Measurements from ENCODE around the gene SCN3A.
A peak's percentile ranks its signal among the peaks of the same experiment; 100 is the strongest.

SCN3A gene

GRCh38 chr2:165240916-165241315 lies 37.1 kb upstream of the SCN3A start:
- no peak for DNase-seq
- TF ChIP-seq CTCF (IDR thresholded peaks at IDR 0.05; ENCODE audit: low read depth, low read length): no peak
- Histone ChIP-seq H3K27me3 (no peaks in the 10 kb centered on the region), H3K36me3 (no peaks in the 10 kb centered on the region), H3K9me3 (no peaks in the 10 kb centered on the region), H3K4me1 (no peaks in the 10 kb centered on the region), H3K4me3 (ENCODE audit: low read depth, low read length) (no peak overlapping the region)

DNA sequence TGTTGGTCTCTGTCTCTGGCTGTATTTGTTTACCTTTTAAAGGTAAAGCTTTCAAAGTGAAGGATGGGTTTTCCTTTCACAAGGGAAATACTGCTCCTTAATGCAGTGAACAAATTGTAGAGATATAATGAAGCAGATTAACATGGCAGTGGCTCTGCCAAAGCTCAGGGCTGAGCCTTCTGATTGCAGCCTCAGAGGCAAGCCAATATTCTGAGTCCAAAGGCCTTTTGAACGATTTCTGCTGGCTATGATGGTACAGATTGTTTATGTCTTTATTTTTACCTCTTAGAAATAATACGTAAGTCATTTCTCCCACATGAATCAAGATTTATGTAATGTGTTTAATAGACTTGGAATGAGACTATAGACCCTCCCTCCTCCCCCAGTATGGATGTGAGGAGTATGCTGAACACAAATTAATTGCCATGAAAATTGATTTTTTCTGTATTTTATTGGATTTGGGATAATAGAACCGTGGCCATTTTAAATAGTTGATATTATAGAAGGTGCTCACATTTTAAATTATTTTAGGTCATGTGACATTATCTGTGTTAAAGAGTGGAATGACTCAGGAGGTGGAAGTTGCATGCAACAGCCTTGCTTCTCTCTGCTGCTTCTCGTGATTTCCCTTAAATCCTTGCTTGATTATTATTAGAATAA lies 36.1 kb upstream of the SCN3A start:
- Histone ChIP-seq H3K4me3 (ENCODE audit: low read depth, low read length) (peak overlapping the region; percentile 48), H3K9me3 (no peaks in the 10 kb centered on the region), H3K36me3 (no peaks in the 10 kb centered on the region), H3K4me1 (no peaks in the 10 kb centered on the region), H3K27me3 (no peaks in the 10 kb centered on the region)
- peak; percentile 17 for DNase-seq
- no peak for TF ChIP-seq CTCF (IDR thresholded peaks at IDR 0.05; ENCODE audit: low read depth, low read length)

DNA sequence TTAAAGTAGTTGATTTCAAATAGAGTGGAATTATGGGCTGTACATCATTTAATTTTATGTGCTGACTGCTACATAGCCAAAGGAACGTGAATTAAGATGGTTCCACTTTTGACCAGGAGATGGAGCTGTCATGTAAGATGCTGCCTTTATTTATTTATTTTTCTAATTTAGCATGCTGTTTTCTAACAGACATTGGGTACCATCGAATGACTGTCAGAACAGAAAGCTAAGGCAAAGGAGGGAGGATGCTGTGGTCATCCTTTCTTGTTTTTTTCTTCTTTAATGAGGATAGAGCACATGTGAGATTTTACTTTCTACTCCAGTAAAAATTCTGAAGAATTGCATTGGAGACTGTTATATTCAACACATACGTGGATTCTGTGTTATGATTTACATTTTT lies 35.4 kb upstream of the SCN3A start, which contains the start of gene SCN2A:
TSS of gene SCN2A (plus strand) at position 185 of the 400 bp plus-strand sequence. CDS start 56,410 bp downstream, outside the sequence.
- Histone ChIP-seq H3K27me3 (no peaks in the 10 kb centered on the region), H3K9me3 (no peaks in the 10 kb centered on the region), H3K36me3 (no peaks in the 10 kb centered on the region), H3K4me3 (ENCODE audit: low read depth, low read length) (peak within 1 kb of the TSS; percentile 48), H3K4me1 (no peaks in the 10 kb centered on the region)
- TF ChIP-seq CTCF (IDR thresholded peaks at IDR 0.05; ENCODE audit: low read depth, low read length): peak; percentile 65
- DNase-seq: peak; percentile 15

DNA sequence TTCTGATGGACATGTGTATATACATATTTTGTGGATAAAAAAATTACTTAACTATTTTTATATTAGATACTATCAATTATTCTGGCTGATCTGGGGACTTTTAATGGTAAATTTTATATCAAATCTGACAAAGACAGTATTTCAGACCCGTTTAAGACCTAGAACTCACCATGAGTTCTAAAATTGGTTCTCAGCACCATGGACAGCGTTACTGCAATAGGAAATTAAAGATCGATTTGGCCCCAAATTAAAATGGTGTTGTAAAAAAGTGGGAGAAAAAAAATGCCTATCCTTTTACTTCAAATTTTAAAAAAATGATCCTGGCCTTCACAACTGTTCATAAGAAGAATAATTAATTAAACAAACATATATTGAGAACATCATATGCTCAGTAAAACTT lies 34.4 kb upstream of the SCN3A start:
- no peaks in the 10 kb centered on the region for H3K4me1 ChIP-seq
- no peaks in the 10 kb centered on the region for H3K27me3 ChIP-seq
- no peak for TF ChIP-seq CTCF (IDR thresholded peaks at IDR 0.05; ENCODE audit: low read depth, low read length)
- DNase-seq: no peak
- no peaks in the 10 kb centered on the region for H3K36me3 ChIP-seq
- H3K4me3 ChIP-seq (ENCODE audit: low read depth, low read length): no peak overlapping the region
- no peaks in the 10 kb centered on the region for H3K9me3 ChIP-seq

DNA sequence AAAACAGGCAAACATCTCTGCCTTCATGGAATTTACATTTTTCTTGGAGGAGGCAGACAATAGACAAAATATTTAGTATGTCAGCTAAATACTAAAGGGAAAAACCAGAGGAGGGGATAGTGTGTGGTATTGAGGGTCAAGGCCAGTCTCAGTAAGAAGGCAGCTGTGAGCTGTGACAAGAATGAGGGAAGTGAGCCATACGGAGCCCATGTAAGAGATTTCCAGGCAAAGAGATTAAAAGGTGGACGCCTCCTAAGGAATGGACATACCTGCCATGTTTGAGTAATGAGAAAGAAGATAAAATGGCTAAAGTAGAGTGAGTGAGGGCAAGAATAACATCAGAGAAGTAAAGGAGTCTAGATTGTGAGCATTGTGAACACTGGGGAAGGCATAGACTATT lies 33.2 kb upstream of the SCN3A start:
- Histone ChIP-seq H3K9me3 (no peaks in the 10 kb centered on the region), H3K4me1 (no peaks in the 10 kb centered on the region), H3K4me3 (ENCODE audit: low read depth, low read length) (no peak overlapping the region), H3K27me3 (no peaks in the 10 kb centered on the region), H3K36me3 (no peaks in the 10 kb centered on the region)
- no peak for TF ChIP-seq CTCF (IDR thresholded peaks at IDR 0.05; ENCODE audit: low read depth, low read length)
- no peak for DNase-seq

- H3K36me3 ChIP-seq: no peaks in the 10 kb centered on the region
- H3K4me3 ChIP-seq (ENCODE audit: low read depth, low read length): no peak overlapping the region
- no peaks in the 10 kb centered on the region for H3K4me1 ChIP-seq
- no peak for TF ChIP-seq CTCF (IDR thresholded peaks at IDR 0.05; ENCODE audit: low read depth, low read length)
- no peak for DNase-seq
- H3K9me3 ChIP-seq: no peaks in the 10 kb centered on the region
- H3K27me3 ChIP-seq: no peaks in the 10 kb centered on the region
These were observed 23.7 kb upstream of the SCN3A start for GRCh38 chr2:165227571-165227970.

All from BE2C (cell line).